Fibroblast of villous mesenchyme (primary cell): ENCODE results near the gene PRPH. TPM values are rescaled to one million over a fixed set of nuclear protein-coding genes. Genes with fewer than 3 reads are reported as not detected.
"Not testable (repeated sequence)": the region's sequence is repeated elsewhere in the genome, so short reads cannot be mapped to it uniquely, and the experiment has no call there.

ENCODE experiments used
- DNase-seq: peaks from one replicate; pipeline ENCODE4 v3.0.0-alpha.2; 2010; ENCODE audit warnings: low read depth
- H3K4me3 ChIP-seq: 2 replicates; pipeline ENCODE4 v1.5.1; 2011; ENCODE audit warnings: low read depth, mild to moderate bottlenecking, low read length
- CTCF ChIP-seq: IDR thresholded peaks from 2 replicates; pipeline ENCODE4 v1.5.1; 2012; ENCODE audit warnings: low read depth, mild to moderate bottlenecking, low read length; ENCODE audit not compliant: insufficient read depth
- total RNA-seq: library from RNA; depleted of rRNA; stranded (reverse); fragments of >200 nt; gene quantifications from 2 replicates; pipeline ENCODE4 v1.2.3, GENCODE V29; 2012

PRPH gene
- total RNA-seq, 1 donor = not detected

GRCh38 chr12:49282302-49282701 is 12.6 kb upstream of the PRPH start:
- no peak for DNase-seq
- TF ChIP-seq CTCF = no peak
- H3K4me3 ChIP-seq = no peak overlapping the region

GRCh38 chr12:49282740-49283375 is 12.1 kb upstream of the PRPH start:
- not testable (repeated sequence) for H3K4me3 ChIP-seq, DNase-seq

- TF ChIP-seq CTCF = peak; percentile 24
- no peak overlapping the region for H3K4me3 ChIP-seq
- DNase-seq = no peak
These were observed 11.2 kb upstream of the PRPH start for GRCh38 chr12:49283541-49284429.

GRCh38 chr12:49284672-49285071 is 10.3 kb upstream of the PRPH start:
- no peak for DNase-seq
- TF ChIP-seq CTCF = no peak
- H3K4me3 ChIP-seq = no peak overlapping the region

GRCh38 chr12:49287876-49288275 is 7.1 kb upstream of the PRPH start:
- no peak overlapping the region for H3K4me3 ChIP-seq
- TF ChIP-seq CTCF = no peak
- no peak for DNase-seq

- no peak overlapping the region for H3K4me3 ChIP-seq
- peak; percentile 82 for TF ChIP-seq CTCF
- DNase-seq = peak; percentile 58
These were observed 6.5 kb upstream of the PRPH start for GRCh38 chr12:49288412-49288853.

GRCh38 chr12:49288922-49289555 is 5.9 kb upstream of the PRPH start:
- H3K4me3 ChIP-seq = no peak overlapping the region
- TF ChIP-seq CTCF = no peak
- DNase-seq = no peak
